ENCODE data around the gene INO80D. TPM values are rescaled to one million over a fixed set of nuclear protein-coding genes. Genes with fewer than 3 reads are reported as not detected.
A peak's percentile ranks its signal among the peaks of the same experiment; 100 is the strongest.

The INO80D gene
- total and polyA plus RNA-seq, 2 of the 13 experiments (the other 11 are each of a cell fraction or from before 2014, with no cell fraction given), result 7.6 to 7.9 TPM

- TF ChIP-seq ZNF343 (CRISPR knock-in tag; IDR thresholded peaks at IDR 0.05), result peak; percentile 82; the same call in 1 of the 2 replicates
- TF ChIP-seq ZFP36L1 (CRISPR knock-in tag; IDR thresholded peaks at IDR 0.05), result peak; percentile 31; the same call in 1 of the 2 replicates
- no peak for TF ChIP-seq ZNF496 (CRISPR knock-in tag; IDR thresholded peaks at IDR 0.05; ENCODE audit: insufficient replicate concordance)
- TF ChIP-seq ZSCAN31 (CRISPR knock-in tag; IDR thresholded peaks at IDR 0.05; ENCODE audit: low read depth), result 0 out of 2 replicates have a peak, but pooled peaks have one; percentile 83
- no peak for TF ChIP-seq MXD4 (CRISPR knock-in tag; IDR thresholded peaks at IDR 0.05)
- TF ChIP-seq YEATS4 (CRISPR knock-in tag; IDR thresholded peaks at IDR 0.05; ENCODE audit: borderline replicate concordance), result no peak
- TF ChIP-seq ZNF747 (CRISPR knock-in tag; IDR thresholded peaks at IDR 0.05; ENCODE audit: borderline replicate concordance), result peak; percentile 86; the same call in 1 of the 2 replicates
- TF ChIP-seq ZNF264 (CRISPR knock-in tag; IDR thresholded peaks at IDR 0.05), result peak; percentile 71; the same call in 1 of the 2 replicates
- no peak for TF ChIP-seq ZSCAN22 (CRISPR knock-in tag; IDR thresholded peaks at IDR 0.05)
- TF ChIP-seq FOXA3 (CRISPR knock-in tag; IDR thresholded peaks at IDR 0.05), result 0 out of 2 replicates have a peak, but pooled peaks have one; percentile 6
- 0 out of 2 replicates have a peak, but pooled peaks have one; percentile 71 for TF ChIP-seq AFF4 (CRISPR knock-in tag; IDR thresholded peaks at IDR 0.05)
- TF ChIP-seq TAF15 (IDR thresholded peaks at IDR 0.05; ENCODE audit: low read depth, low read length, poor library complexity, severe bottlenecking), result peak; percentile 40
- no peak for TF ChIP-seq ZNF224 (CRISPR knock-in tag; IDR thresholded peaks at IDR 0.05)
- no peak for TF ChIP-seq DNMT1 (CRISPR knock-in tag; IDR thresholded peaks at IDR 0.05)
- peak; percentile 42; the same call in 1 of the 2 replicates for TF ChIP-seq MYC (CRISPR knock-in tag; IDR thresholded peaks at IDR 0.05; ENCODE audit: borderline replicate concordance)
- peak; percentile 49 for TF ChIP-seq TEAD3 (CRISPR knock-in tag; optimal IDR thresholded peaks at IDR 0.05; ENCODE audit: borderline replicate concordance)
- no peak; the same call in 1 of the 2 replicates for TF ChIP-seq ELF3 (CRISPR knock-in tag; IDR thresholded peaks at IDR 0.05)
- no peak for TF ChIP-seq GMEB1 (CRISPR knock-in tag; IDR thresholded peaks at IDR 0.05; ENCODE audit: borderline replicate concordance)
- 0 out of 2 replicates have a peak, but pooled peaks have one; percentile 64 for TF ChIP-seq ZXDC (CRISPR knock-in tag; IDR thresholded peaks at IDR 0.05)
Observed at GRCh38 chr2:206085742-206086445, at the start of gene INO80D (continued).

All from HepG2 (cell line).